Neural progenitor cell (in vitro differentiated cells): ENCODE measurements around the gene PER1. TPM values are rescaled to one million over a fixed set of nuclear protein-coding genes. Genes with fewer than 3 reads are reported as not detected.

Source experiments
- DNase-seq: peaks from one replicate; pipeline ENCODE4 v3.0.0-alpha.2; 2016; ENCODE audit warnings: low spot score
- H2AFZ ChIP-seq: fragments of 200-600 bp; sonication (generic); replicated peaks from 2 replicates; pipeline ENCODE4 v1.6.1; 2016; ENCODE audit warnings: antibody characterized with exemption
- H3F3A ChIP-seq: fragments of 200-600 bp; sonication (generic); 2 replicates; pipeline ENCODE4 v1.6.1; 2016; ENCODE audit warnings: antibody characterized with exemption, low read depth
- H3K27ac ChIP-seq: fragments of 200-600 bp; sonication (generic); 2 replicates; pipeline ENCODE4 v1.5.1; 2016; ENCODE audit warnings: mild to moderate bottlenecking
- H3K27me3 ChIP-seq: fragments of 200-600 bp; sonication (generic); 2 replicates; pipeline ENCODE4 v1.6.1; 2016; ENCODE audit warnings: mild to moderate bottlenecking, moderate library complexity
- H3K36me3 ChIP-seq: fragments of 200-600 bp; sonication (generic); 2 replicates; pipeline ENCODE4 v1.5.1; 2016
- H3K4me1 ChIP-seq: fragments of 200-600 bp; sonication (generic); 2 replicates; pipeline ENCODE4 v1.6.1; 2016; ENCODE audit warnings: mixed run types
- H3K4me2 ChIP-seq: fragments of 200-600 bp; sonication (generic); 2 replicates; pipeline ENCODE4 v1.6.1; 2016
- H3K4me3 ChIP-seq: fragments of 200-600 bp; sonication (generic); 2 replicates; pipeline ENCODE4 v1.5.1; 2016
- H3K79me2 ChIP-seq: fragments of 200-600 bp; sonication (generic); 2 replicates; pipeline ENCODE4 v1.6.1; 2016; ENCODE audit warnings: low read depth
- H3K9ac ChIP-seq: fragments of 200-600 bp; sonication (generic); 2 replicates; pipeline ENCODE4 v1.6.1; 2016
- H3K9me3 ChIP-seq: fragments of 200-600 bp; sonication (generic); 2 replicates; pipeline ENCODE4 v1.5.1; 2016; ENCODE audit warnings: low read depth
- H4K20me1 ChIP-seq: fragments of 200-600 bp; sonication (generic); 2 replicates; pipeline ENCODE4 v1.6.1; 2016; ENCODE audit warnings: low read depth
- H3K27ac Mint-ChIP-seq: 3 replicates; pipeline ENCODE4 v1.8.0; 2021; ENCODE audit warnings: mixed read lengths
- H3K27me3 Mint-ChIP-seq: 2 replicates; pipeline ENCODE4 v1.8.0; 2022; ENCODE audit warnings: low read depth, mild to moderate bottlenecking, inconsistent platforms, moderate library complexity, mixed read lengths; ENCODE audit not compliant: insufficient read depth
- H3K36me3 Mint-ChIP-seq: 3 replicates; pipeline ENCODE4 v1.8.0; 2021; ENCODE audit warnings: mixed read lengths
- H3K4me1 Mint-ChIP-seq: 3 replicates; pipeline ENCODE4 v1.8.0; 2021; ENCODE audit warnings: mixed read lengths
- H3K4me3 Mint-ChIP-seq: 3 replicates; pipeline ENCODE4 v1.8.0; 2021; ENCODE audit warnings: mild to moderate bottlenecking, moderate library complexity, mixed read lengths
- H3K9me3 Mint-ChIP-seq: 3 replicates; pipeline ENCODE4 v1.8.0; 2020; ENCODE audit warnings: mixed read lengths
- CTCF ChIP-seq: fragments of 200-600 bp; sonication (generic); IDR thresholded peaks from 2 replicates; pipeline ENCODE4 v1.5.1; 2017; ENCODE audit warnings: antibody characterized with exemption, mild to moderate bottlenecking
- EZH2 ChIP-seq: fragments of 200-600 bp; sonication (generic); IDR thresholded peaks from 2 replicates; pipeline ENCODE4 v1.6.1; 2017; ENCODE audit warnings: antibody characterized with exemption, mild to moderate bottlenecking, moderate library complexity
- EZH2phosphoT487 ChIP-seq: fragments of 200-600 bp; sonication (generic); IDR thresholded peaks from 2 replicates; pipeline ENCODE4 v1.6.1; 2017; ENCODE audit warnings: antibody characterized with exemption
- total RNA-seq: library from RNA; depleted of rRNA; stranded (reverse); fragments of >200 nt; gene quantifications from 2 replicates; pipeline ENCODE4 v1.2.3, GENCODE V29; 2015; ENCODE audit warnings: low replicate concordance

PER1 gene
- total RNA-seq, 1 donor from 2014 or later = 3.2 TPM

- Histone ChIP-seq H3F3A (peaks cover 9% of the 10 kb centered on the region), H3K27me3 (no peaks in the 10 kb centered on the region), H3K4me1 (peaks cover 4% of the 10 kb centered on the region), H3K9me3 (no peaks in the 10 kb centered on the region), H3K36me3 (no peaks in the 10 kb centered on the region), H3K4me3 (no peak overlapping the region), H2AFZ (no peak overlapping the region), H3K27ac (no peak overlapping the region), H3K4me2 (no peak overlapping the region), H4K20me1 (peaks cover 18% of the 10 kb centered on the region), H3K79me2 (no peaks in the 10 kb centered on the region), H3K9ac (no peak overlapping the region)
- H3K4me1 Mint-ChIP-seq = peaks cover 9% of the 10 kb centered on the region
- no peak for TF ChIP-seq EZH2
- no peak for TF ChIP-seq EZH2phosphoT487
- TF ChIP-seq CTCF = no peak
- H3K27me3 Mint-ChIP-seq = peaks cover 12% of the 10 kb centered on the region
- peak overlapping the region; percentile 41 for H3K4me3 Mint-ChIP-seq
- no peak for DNase-seq
- peaks cover 14% of the 10 kb centered on the region for H3K36me3 Mint-ChIP-seq
- no peak overlapping the region for H3K27ac Mint-ChIP-seq
- H3K9me3 Mint-ChIP-seq = no peaks in the 10 kb centered on the region
These were observed 4.3 kb downstream of the PER1 start for GRCh38 chr17:8147805-8148404.

GRCh38 chr17:8147141-8147804, 4.9 kb downstream of the PER1 start:
- no peak overlapping the region for H3K27ac ChIP-seq
- H3K4me3 ChIP-seq = no peak overlapping the region
- no peak overlapping the region for H3K9ac ChIP-seq
- H3K4me3 Mint-ChIP-seq = no peak overlapping the region
- H3K36me3 Mint-ChIP-seq = peaks cover 14% of the 10 kb centered on the region
- no peak overlapping the region for H3K27ac Mint-ChIP-seq
- H3K4me1 Mint-ChIP-seq = peaks cover 3% of the 10 kb centered on the region
- no peaks in the 10 kb centered on the region for H3K9me3 Mint-ChIP-seq
- H3F3A ChIP-seq = peaks cover 4% of the 10 kb centered on the region
- no peak overlapping the region for H3K4me2 ChIP-seq
- no peaks in the 10 kb centered on the region for H3K9me3 ChIP-seq
- peaks cover 12% of the 10 kb centered on the region for H3K27me3 Mint-ChIP-seq
- H4K20me1 ChIP-seq = peaks cover 18% of the 10 kb centered on the region
- H3K4me1 ChIP-seq = no peaks in the 10 kb centered on the region
- H3K27me3 ChIP-seq = no peaks in the 10 kb centered on the region
- H3K36me3 ChIP-seq = no peaks in the 10 kb centered on the region
- TF ChIP-seq EZH2 = no peak
- no peak for TF ChIP-seq EZH2phosphoT487
- no peak for TF ChIP-seq CTCF
- no peak for DNase-seq
- H2AFZ ChIP-seq = no peak overlapping the region
- no peaks in the 10 kb centered on the region for H3K79me2 ChIP-seq

GRCh38 chr17:8146381-8147140, 5.6 kb downstream of the PER1 start:
- Histone ChIP-seq H3K27ac (no peak overlapping the region), H3K4me1 (no peaks in the 10 kb centered on the region), H3K79me2 (no peaks in the 10 kb centered on the region), H3K27me3 (no peaks in the 10 kb centered on the region), H3K4me3 (no peak overlapping the region), H2AFZ (no peak overlapping the region), H3K9ac (no peak overlapping the region), H4K20me1 (peaks cover 13% of the 10 kb centered on the region), H3K36me3 (no peaks in the 10 kb centered on the region), H3F3A (peaks cover 4% of the 10 kb centered on the region), H3K9me3 (no peaks in the 10 kb centered on the region), H3K4me2 (no peak overlapping the region)
- DNase-seq = no peak
- H3K4me3 Mint-ChIP-seq = no peak overlapping the region
- H3K27me3 Mint-ChIP-seq = peaks cover 12% of the 10 kb centered on the region
- no peak for TF ChIP-seq EZH2phosphoT487
- no peak for TF ChIP-seq CTCF
- no peak for TF ChIP-seq EZH2
- peaks cover 15% of the 10 kb centered on the region for H3K36me3 Mint-ChIP-seq
- no peak overlapping the region for H3K27ac Mint-ChIP-seq
- H3K9me3 Mint-ChIP-seq = no peaks in the 10 kb centered on the region
- H3K4me1 Mint-ChIP-seq = peaks cover 3% of the 10 kb centered on the region
